ENCODE measurements around the gene INSRR.
A peak's percentile ranks its signal among the peaks of the same experiment; 100 is the strongest.

Gene INSRR

GRCh38 chr1:156814571-156815260, 44.2 kb downstream of the INSRR start:
- no peak for DNase-seq
- in situ Hi-C loops (cut with HindIII; ENCODE audit: low pct_ligation_motif_present, low pct_unique_long_range_greater_than_20kb, low sequenced_read_pairs): no loop called here

DNA sequence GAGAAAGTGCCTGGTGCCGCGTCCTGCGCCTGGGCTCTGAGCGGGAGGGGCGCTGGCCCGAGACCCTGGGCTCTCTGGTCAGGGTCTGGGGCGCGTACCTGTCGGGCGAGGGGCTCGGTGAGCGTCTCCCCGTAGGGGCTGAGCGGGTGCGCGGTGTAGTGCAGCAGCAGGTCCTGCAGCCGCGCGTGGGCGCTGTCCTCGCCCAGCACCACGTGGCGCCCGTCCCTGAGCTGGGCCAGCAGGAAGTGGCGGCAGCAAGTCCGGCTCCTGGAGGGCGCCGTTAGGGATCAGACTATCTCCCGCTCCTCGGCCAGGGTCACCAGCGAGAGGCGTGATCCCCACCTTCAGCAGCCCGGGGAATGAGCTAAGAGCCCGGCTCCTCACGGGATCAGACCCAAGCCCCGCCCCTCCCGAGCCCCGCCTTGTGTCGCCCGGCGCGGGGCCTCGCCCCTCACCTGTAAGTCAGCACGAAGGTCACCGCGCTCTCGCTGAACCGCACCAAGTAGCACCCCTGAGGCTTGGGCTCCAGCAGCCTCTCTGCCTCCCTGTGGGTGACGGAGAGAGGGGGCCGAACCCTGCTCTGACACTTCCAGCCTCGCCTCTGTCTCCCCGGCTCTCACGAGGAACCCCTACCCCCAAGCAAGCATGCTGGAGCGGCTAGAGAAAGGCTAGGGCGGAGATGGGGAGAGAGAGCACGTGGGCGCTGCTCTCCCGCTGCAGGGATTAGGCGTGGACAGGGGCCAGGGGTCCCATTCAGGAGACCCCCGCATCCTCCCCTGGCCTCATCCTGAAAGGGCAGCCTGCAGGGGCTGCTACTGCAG, 45.0 kb downstream of the INSRR start:
- DNase-seq: peak; percentile 40
- in situ Hi-C loops (cut with HindIII; ENCODE audit: low pct_ligation_motif_present, low pct_unique_long_range_greater_than_20kb, low sequenced_read_pairs): no loop called here

DNA sequence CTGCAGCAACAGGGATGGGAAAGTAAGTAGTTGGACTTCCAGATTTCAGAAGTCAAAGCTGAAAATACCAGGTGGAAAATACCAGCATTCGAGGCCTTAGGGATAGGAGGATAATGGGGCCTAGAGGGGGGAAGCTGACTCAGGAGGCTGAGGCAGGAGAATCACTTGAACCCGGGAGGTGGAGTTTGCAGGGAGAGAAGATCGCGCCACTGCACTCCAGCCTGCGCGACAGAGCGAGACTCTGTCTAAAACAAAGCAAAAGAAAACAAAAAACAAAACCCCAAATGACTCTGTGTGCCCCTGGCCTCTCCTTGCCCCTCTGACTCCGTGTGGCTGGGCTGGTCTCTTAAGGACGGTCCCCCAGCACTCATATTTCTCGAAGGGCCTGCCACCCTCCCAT, 45.6 kb downstream of the INSRR start:
- in situ Hi-C loops (cut with HindIII; ENCODE audit: low pct_ligation_motif_present, low pct_unique_long_range_greater_than_20kb, low sequenced_read_pairs): no loop called here
- DNase-seq: no peak

DNA sequence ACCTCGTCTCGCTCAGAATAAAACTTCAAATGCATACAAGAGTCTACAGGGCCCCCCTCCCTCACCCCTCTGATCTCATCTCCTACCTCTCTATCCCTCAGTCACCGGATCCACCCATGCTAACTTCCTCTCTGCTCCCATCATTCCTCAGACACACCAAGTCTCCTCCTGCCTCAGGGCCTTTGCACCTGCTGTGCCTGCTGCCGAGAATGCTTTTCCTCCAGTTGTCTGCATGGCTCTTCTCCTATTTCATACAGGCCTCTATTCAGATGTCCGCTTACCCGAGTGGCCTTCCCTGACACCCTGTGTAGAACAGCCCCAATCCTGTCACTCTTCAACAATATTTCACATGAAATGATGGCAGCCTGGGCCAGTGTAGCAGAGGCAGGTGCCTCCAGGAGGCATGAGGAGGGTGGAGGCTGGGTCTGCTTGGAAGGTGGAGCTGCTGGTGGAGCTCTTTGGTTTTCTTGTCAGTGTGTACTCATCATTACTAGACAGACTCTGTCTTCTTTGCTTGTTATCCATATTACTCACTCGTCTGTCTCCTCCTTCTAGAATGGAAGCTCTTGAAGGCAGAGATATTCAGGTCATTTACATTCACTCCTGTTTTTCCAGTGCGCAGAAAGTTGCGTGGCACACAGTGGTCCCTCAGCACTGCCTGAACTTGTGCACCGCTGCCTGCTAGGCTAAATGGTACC, 46.5 kb downstream of the INSRR start:
- DNase-seq: no peak
- in situ Hi-C loops (cut with HindIII; ENCODE audit: low pct_ligation_motif_present, low pct_unique_long_range_greater_than_20kb, low sequenced_read_pairs): no loop called here

DNA sequence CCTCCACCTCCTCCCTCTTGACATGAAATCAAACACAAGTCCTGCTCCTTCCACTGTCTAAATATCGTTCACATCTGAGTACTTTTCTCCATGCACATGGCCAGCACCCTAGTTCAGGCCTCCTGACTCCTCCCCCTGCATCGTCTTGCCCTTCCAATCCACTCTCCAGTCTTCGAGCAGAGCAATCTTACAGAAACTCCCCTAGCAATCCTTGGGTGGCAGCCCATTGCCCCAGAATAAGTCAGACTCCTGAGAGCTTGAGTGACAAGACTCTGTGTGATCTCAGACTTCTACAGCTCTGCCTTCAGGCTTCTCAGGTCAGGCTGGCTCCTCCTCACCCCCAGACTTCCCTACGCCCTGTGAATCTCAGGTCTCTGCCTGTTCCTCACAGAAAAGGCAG, 47.7 kb downstream of the INSRR start:
- in situ Hi-C loops (cut with HindIII; ENCODE audit: low pct_ligation_motif_present, low pct_unique_long_range_greater_than_20kb, low sequenced_read_pairs): no loop called here
- DNase-seq: no peak

- no peak for DNase-seq
Measured at GRCh38 chr1:156809711-156810366, 49.1 kb downstream of the INSRR start.

DNA sequence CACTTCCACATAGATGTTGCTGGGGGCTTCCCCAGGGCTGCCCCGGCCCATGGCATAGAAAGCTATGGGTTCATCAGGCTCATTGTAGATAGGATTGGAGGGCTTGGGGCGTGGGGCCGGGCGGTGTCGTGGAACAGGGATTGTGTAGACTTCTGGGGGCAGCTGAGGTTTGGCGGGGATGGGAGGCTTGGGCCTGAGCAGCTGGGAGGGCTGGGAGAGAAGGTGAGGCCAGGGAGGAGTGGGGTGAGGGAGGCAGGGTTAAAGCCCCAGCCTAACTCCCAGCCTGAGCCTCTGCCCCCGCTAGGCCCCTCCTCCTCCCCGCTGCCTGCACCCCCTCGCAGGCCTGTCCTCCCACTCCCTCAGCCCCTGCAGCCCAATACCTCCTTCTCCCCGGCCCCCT, 49.6 kb downstream of the INSRR start:
- in situ Hi-C loops (cut with HindIII; ENCODE audit: low pct_ligation_motif_present, low pct_unique_long_range_greater_than_20kb, low sequenced_read_pairs): no loop called here
- no peak for DNase-seq

More at GRCh38 chr1:156809711-156810366, 49.1 kb downstream of the INSRR start:
- in situ Hi-C loops (cut with HindIII; ENCODE audit: low pct_ligation_motif_present, low pct_unique_long_range_greater_than_20kb, low sequenced_read_pairs): no loop called here

DNA sequence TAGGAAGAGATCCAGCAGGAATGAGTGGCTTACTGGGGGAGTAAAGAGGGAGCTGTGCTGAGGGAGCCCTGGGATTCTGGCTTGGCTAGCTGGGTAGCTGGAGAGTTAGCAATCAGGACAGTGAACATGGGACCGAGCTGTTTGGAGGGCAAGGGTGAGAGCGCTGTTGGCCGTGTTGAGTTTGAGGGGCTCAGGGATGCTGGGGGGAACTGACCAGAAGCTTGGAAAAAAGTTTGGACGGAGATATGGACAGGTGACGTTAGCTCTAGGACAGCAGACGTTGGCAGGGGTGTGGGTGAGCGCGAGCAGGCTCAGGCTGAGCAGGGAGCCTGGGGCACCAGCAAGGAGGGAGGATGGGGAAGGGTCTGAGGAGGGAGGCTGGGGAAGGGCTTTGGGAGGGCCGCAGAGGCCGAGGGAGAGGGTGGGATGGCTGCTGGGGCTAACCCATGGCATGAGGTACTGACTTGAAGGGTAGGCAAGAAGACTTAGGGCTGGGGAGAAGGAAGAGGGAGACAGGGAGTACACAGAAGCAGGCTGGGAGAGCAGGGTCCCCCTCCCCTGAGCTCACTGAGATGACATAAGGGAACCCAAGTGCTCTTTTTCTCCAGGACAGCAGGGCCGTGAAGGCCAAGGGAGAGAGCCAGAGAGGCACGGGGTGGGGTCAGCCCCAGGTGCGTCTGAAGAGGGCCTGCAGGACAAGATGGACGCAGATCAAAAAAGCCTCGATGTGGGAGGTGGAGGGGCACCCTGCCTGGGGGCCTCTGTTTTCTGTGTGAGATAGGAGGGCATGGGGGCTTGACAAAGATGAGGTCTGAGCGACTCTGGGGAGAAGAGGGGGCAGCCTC, 50.5 kb downstream of the INSRR start:
- in situ Hi-C loops (cut with HindIII; ENCODE audit: low pct_ligation_motif_present, low pct_unique_long_range_greater_than_20kb, low sequenced_read_pairs): no loop called here
- no peak for DNase-seq

- in situ Hi-C loops (cut with HindIII; ENCODE audit: low pct_ligation_motif_present, low pct_unique_long_range_greater_than_20kb, low sequenced_read_pairs): no loop called here
- no peak for DNase-seq
Measured at GRCh38 chr1:156807627-156808026, 51.3 kb downstream of the INSRR start.

DNA sequence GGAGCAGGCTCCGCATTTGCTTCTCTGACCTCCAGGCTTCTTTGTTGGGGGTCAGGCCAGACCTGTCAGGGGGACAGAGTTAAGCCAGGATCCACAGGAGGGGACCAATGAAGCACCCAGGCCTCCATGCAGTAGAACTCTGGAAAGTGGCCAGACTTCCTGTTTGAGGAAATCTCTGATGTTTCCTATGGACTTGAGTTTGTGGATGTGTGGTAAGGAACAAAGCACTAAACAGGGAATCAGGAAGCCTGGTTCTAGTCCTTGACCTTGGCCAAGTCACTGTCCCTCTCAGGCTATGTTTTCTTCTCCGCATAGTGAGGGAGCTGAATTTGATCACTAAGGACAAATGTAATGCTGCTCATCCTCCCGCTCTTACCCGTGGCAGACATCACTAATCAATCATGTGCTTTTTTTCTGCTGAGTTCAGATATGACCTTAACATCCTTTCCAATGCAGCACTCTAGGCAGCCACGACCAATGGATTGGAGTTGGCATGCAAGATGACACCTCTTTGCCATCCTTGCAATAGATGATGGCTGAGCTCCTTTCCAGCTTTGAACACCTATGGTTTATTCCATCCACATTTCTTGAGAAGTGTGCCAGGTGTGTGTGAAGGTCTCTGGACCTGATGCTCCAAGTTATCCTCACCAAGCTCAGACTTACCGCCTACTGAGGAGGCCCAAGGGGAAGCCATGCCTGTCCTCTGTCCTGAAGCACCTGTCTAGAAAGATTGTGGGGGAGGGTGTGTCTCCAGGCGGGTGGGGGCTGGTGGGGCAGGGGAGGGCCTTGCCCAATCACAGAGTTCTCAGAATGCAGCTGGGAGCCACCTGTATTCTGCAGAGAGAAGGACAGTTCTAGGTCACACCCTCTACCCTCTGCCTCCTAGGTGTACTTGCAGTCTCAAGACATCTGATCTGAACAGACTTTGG, 52.1 kb downstream of the INSRR start:
- DNase-seq: no peak
- in situ Hi-C loops (cut with HindIII; ENCODE audit: low pct_ligation_motif_present, low pct_unique_long_range_greater_than_20kb, low sequenced_read_pairs): no loop called here

DNA sequence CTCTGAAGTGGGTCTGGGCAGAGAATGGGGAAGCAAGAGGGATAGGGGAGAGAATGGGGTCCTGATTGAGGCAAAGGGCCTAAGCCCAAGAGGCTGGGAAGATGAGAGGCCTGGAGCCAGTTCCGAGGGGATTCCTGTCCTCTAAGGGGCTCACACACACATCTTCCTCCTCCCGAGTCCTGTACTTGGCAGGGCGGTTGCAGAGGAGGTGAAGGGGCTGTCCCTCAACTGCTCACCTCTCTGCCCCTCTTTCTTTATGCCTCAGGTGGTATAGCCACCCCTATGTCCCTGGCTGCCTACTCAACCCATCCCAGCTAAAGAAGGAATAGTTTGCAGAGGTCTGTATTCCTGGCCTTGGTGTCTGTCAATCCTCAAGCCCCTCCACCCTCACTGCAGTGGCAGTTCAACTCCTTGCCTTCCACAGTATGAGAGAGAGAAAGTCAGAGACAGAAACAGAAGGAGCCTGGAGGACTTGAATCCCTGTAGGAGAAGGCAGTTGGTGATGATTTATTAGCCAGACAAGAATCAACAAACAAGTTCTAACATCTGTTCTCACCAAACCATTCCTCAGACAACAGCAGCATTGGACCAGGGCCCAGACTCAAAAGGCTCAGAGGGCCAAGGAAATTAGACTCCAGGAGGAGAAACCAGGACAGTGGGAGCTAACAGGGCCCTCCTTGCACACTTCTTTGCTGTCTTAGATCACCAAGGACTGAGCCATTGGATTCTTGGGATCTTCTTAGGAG, 53.0 kb downstream of the INSRR start:
- in situ Hi-C loops (cut with HindIII; ENCODE audit: low pct_ligation_motif_present, low pct_unique_long_range_greater_than_20kb, low sequenced_read_pairs): no loop called here

GRCh38 chr1:156804572-156805243, 54.2 kb downstream of the INSRR start:
- in situ Hi-C loops (cut with HindIII; ENCODE audit: low pct_ligation_motif_present, low pct_unique_long_range_greater_than_20kb, low sequenced_read_pairs): no loop called here
- DNase-seq: peak; percentile 30

More for the DNA sequence above, 53.0 kb downstream of the INSRR start:
- DNase-seq: no peak

DNA sequence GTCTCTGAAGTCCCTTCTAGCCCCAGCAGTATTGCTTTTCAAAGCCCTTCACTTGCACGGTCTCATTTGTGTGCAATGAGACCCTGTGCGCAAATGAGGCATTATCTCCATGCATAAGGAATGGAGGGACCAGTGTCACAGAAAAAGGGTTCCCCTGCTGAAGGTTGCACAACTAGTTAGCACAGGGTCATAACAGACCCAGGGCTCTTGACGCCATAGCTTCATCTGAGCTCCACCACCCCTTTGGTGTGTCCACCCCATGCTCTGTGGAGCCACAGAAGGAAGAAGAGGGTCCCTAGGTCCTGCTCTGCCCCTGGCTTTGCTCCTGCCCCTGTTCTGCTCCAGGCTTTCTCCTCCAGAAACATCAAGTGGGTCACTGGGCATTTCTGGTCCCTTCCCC, 54.9 kb downstream of the INSRR start:
- no peak for DNase-seq
- in situ Hi-C loops (cut with HindIII; ENCODE audit: low pct_ligation_motif_present, low pct_unique_long_range_greater_than_20kb, low sequenced_read_pairs): no loop called here

GRCh38 chr1:156803086-156803851, 55.6 kb downstream of the INSRR start:
- in situ Hi-C loops (cut with HindIII; ENCODE audit: low pct_ligation_motif_present, low pct_unique_long_range_greater_than_20kb, low sequenced_read_pairs): no loop called here
- DNase-seq: no peak

DNA sequence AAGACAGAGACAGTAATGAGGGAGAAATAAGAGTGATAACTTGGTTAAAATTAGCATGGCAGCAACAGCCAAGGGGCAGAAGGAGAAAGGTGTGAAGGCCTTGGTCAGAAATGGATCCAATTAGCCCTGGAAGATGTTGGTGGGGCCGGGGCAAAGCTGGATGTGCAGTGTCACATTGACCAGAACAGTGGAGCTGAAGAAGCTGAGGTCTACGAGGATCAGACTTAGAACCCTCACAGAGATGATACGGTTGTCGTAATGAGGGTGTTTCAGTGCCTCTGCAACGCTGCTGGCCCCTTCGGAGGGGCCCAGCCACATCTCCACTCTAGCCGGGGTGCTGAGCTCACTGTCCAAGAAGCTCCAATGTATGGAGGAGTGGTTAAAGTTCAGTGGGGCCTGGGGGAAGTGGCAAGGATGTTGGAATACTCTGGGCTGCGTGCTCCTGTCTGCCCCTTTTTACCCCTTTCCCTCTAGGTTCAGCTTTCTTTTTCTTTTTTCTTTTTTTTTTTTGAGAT, 56.4 kb downstream of the INSRR start:
- in situ Hi-C loops (cut with HindIII; ENCODE audit: low pct_ligation_motif_present, low pct_unique_long_range_greater_than_20kb, low sequenced_read_pairs): no loop called here
- DNase-seq: no peak
